ENCODE data around the gene PRPF38B. TPM values are rescaled to one million over a fixed set of nuclear protein-coding genes. Genes with fewer than 3 reads are reported as not detected.

PRPF38B gene
- polyA plus RNA-seq, 2 of the 4 experiments (the other 2 are of a cell fraction) = 38.8 to 41.6 TPM

- no peak for TF ChIP-seq CTCF (IDR thresholded peaks at IDR 0.05)
These were observed 36.3 kb downstream of the PRPF38B start (continued) for GRCh38 chr1:108728327-108728923.

DNA sequence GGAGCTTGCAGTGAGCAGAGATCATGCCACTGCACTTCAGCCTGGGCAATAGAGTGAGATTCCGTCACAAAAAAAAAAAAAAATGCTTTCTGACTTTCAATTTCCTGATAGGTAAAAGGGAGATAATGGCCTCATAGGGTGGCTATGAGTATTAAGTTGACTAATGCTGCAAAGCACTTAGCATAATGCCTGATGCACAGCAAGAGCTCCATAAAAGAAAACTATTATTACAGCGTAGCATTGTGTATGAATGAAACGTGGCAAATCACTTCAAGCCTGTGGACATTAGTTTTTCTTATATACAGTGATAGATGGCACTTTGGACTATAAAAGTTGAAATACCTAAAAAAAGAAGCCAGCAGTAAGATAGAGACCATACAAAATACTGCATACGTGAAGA is 37.4 kb downstream of the PRPF38B start:
- TF ChIP-seq, protein P1, sequence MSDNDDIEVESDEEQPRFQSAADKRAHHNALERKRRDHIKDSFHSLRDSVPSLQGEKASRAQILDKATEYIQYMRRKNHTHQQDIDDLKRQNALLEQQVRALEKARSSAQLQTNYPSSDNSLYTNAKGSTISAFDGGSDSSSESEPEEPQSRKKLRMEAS (IDR thresholded peaks at IDR 0.05) = no peak
- TF ChIP-seq GATA3 (IDR thresholded peaks at IDR 0.05; ENCODE audit: borderline replicate concordance) (no peak), JUNB (IDR thresholded peaks at IDR 0.05) (no peak), HOXB13 (CRISPR knock-in tag; IDR thresholded peaks at IDR 0.05; ENCODE audit: low read depth) (no peak), MYC (IDR thresholded peaks at IDR 0.05; ENCODE audit: borderline replicate concordance, low read length) (no peak)
- TF ChIP-seq, protein P2, sequence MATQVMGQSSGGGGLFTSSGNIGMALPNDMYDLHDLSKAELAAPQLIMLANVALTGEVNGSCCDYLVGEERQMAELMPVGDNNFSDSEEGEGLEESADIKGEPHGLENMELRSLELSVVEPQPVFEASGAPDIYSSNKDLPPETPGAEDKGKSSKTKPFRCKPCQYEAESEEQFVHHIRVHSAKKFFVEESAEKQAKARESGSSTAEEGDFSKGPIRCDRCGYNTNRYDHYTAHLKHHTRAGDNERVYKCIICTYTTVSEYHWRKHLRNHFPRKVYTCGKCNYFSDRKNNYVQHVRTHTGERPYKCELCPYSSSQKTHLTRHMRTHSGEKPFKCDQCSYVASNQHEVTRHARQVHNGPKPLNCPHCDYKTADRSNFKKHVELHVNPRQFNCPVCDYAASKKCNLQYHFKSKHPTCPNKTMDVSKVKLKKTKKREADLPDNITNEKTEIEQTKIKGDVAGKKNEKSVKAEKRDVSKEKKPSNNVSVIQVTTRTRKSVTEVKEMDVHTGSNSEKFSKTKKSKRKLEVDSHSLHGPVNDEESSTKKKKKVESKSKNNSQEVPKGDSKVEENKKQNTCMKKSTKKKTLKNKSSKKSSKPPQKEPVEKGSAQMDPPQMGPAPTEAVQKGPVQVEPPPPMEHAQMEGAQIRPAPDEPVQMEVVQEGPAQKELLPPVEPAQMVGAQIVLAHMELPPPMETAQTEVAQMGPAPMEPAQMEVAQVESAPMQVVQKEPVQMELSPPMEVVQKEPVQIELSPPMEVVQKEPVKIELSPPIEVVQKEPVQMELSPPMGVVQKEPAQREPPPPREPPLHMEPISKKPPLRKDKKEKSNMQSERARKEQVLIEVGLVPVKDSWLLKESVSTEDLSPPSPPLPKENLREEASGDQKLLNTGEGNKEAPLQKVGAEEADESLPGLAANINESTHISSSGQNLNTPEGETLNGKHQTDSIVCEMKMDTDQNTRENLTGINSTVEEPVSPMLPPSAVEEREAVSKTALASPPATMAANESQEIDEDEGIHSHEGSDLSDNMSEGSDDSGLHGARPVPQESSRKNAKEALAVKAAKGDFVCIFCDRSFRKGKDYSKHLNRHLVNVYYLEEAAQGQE (IDR thresholded peaks at IDR 0.05) = no peak
- POLR2A ChIA-PET = no interaction called here
- DNase-seq (ENCODE audit: low read depth in 1 of 2, low spot score in 1 of 2) (no peak), ATAC-seq (no peak), FAIRE-seq (no peak)
- Histone ChIP-seq H3K4me2 (no peak overlapping the region), H3K27ac (no peak overlapping the region), H3K4me1 (no peaks in the 10 kb centered on the region), H3K9me3 (no peaks in the 10 kb centered on the region), H3K4me3 (no peak overlapping the region)
- CTCF ChIA-PET = interaction anchor here (0.6 to 1.0 kb wide), 2 partner anchors 132 to 144 kb away, joined by 3 to 4 read pairs; no protein-coding TSS in a partner anchor
- 80% methylated on average over 4 of the region's 4 CpGs for WGBS (ENCODE audit: missing lambda C conversion rate)

- Histone ChIP-seq H3K9me3 (no peaks in the 10 kb centered on the region), H3K4me1 (no peaks in the 10 kb centered on the region), H3K4me3 (no peak overlapping the region), H3K27ac (no peak overlapping the region), H3K4me2 (no peak overlapping the region)
- ATAC-seq (no peak), DNase-seq (ENCODE audit: low read depth in 1 of 2, low spot score in 1 of 2) (no peak), FAIRE-seq (no peak)
- POLR2A ChIA-PET = no interaction called here
- TF ChIP-seq RCOR1 (IDR thresholded peaks at IDR 0.05; ENCODE audit: low read depth, low read length) = no peak
- no peak for TF ChIP-seq RFX5 (IDR thresholded peaks at IDR 0.05)
- TF ChIP-seq FOSB (CRISPR knock-in tag; IDR thresholded peaks at IDR 0.05) = no peak
- TF ChIP-seq ESRRA (IDR thresholded peaks at IDR 0.05; ENCODE audit: borderline replicate concordance, low read length) = no peak
- TF ChIP-seq SMC3 (IDR thresholded peaks at IDR 0.05) = no peak
- TF ChIP-seq HEYL (CRISPR knock-in tag; IDR thresholded peaks at IDR 0.05) = no peak
- TF ChIP-seq NFE2L2 (conservative IDR thresholded peaks at IDR 0.05; ENCODE audit: low read length) = no peak
- CTCF ChIA-PET = no interaction called here
- 100% methylated on average over 1 of the region's 1 CpG for WGBS (ENCODE audit: missing lambda C conversion rate)
These were observed 40.3 kb downstream of the PRPF38B start for GRCh38 chr1:108732398-108732797.

- Histone ChIP-seq H3K27ac (no peak overlapping the region), H3K9me3 (no peaks in the 10 kb centered on the region), H3K4me3 (no peak overlapping the region), H3K4me2 (no peak overlapping the region), H3K4me1 (no peaks in the 10 kb centered on the region)
- no peak for FAIRE-seq
- WGBS (ENCODE audit: missing lambda C conversion rate) = 80% methylated on average over 1 of the region's 1 CpG
- TF ChIP-seq CBX2 (IDR thresholded peaks at IDR 0.05; ENCODE audit: borderline replicate concordance, low read depth) (no peak), SMC3 (IDR thresholded peaks at IDR 0.05) (no peak), NR3C1 (IDR thresholded peaks at IDR 0.05) (no peak), RCOR1 (IDR thresholded peaks at IDR 0.05; ENCODE audit: low read depth, low read length) (no peak), ZC3H11A (IDR thresholded peaks at IDR 0.05) (no peak), HOXA7 (CRISPR knock-in tag; IDR thresholded peaks at IDR 0.05) (no peak), CBX8 (IDR thresholded peaks at IDR 0.05) (no peak), NFE2L2 (conservative IDR thresholded peaks at IDR 0.05; ENCODE audit: low read length) (no peak), EP300 (IDR thresholded peaks at IDR 0.05) (no peak), KDM1A (IDR thresholded peaks at IDR 0.05; ENCODE audit: low read depth) (no peak), CEBPB (IDR thresholded peaks at IDR 0.05) (no peak)
- ATAC-seq = no peak
- no peak for DNase-seq (ENCODE audit: low read depth in 1 of 2, low spot score in 1 of 2)
- POLR2A ChIA-PET = interaction anchor here (0.8 to 1.0 kb wide), 2 partner anchors 11 to 366 kb away, joined by 3 to 4 read pairs; no protein-coding TSS in a partner anchor
- CTCF ChIA-PET = interaction anchor here (1.0 kb wide), 1 partner anchor 10 kb away, joined by 3 read pairs; no protein-coding TSS in a partner anchor
These were observed 42.2 kb downstream of the PRPF38B start for GRCh38 chr1:108734171-108734865.

All from A549 (cell line).